ENCODE measurements around the gene SNCAIP.
"Not testable (repeated sequence)": the region's sequence is repeated elsewhere in the genome, so short reads cannot be mapped to it uniquely, and the experiment has no call there.

Gene SNCAIP

GRCh38 chr5:122362361-122362760 lies 50.3 kb downstream of the SNCAIP start:
- no peak for DNase-seq

- DNase-seq, result no peak
Measured at GRCh38 chr5:122363623-122364022, 51.6 kb downstream of the SNCAIP start.

GRCh38 chr5:122366501-122366900 lies 54.5 kb downstream of the SNCAIP start:
- DNase-seq, result no peak

- DNase-seq, result no peak
Measured at GRCh38 chr5:122367456-122367855, 55.4 kb downstream of the SNCAIP start.

GRCh38 chr5:122368510-122369251 lies 56.6 kb downstream of the SNCAIP start:
- no peak for DNase-seq

- DNase-seq, result no peak
Measured at GRCh38 chr5:122369253-122369815, 57.3 kb downstream of the SNCAIP start.

GRCh38 chr5:122371511-122372151 lies 59.6 kb downstream of the SNCAIP start:
- DNase-seq, result no peak

- no peak for DNase-seq
Measured at GRCh38 chr5:122374110-122374509, 62.1 kb downstream of the SNCAIP start.

- DNase-seq, result no peak
Measured at GRCh38 chr5:122375801-122376200, 63.8 kb downstream of the SNCAIP start.

GRCh38 chr5:122376250-122376649 lies 64.2 kb downstream of the SNCAIP start:
- DNase-seq, result no peak

- no peak for DNase-seq
Measured at GRCh38 chr5:122377026-122377425, 65.0 kb downstream of the SNCAIP start.

- not testable (repeated sequence) for DNase-seq
Measured at GRCh38 chr5:122382938-122383337, 70.9 kb downstream of the SNCAIP start.

GRCh38 chr5:122384739-122385235 lies 72.8 kb downstream of the SNCAIP start:
- DNase-seq, result no peak

- DNase-seq, result no peak
Measured at GRCh38 chr5:122385286-122385685, 73.2 kb downstream of the SNCAIP start.

GRCh38 chr5:122385808-122386207 lies 73.8 kb downstream of the SNCAIP start:
- no peak for DNase-seq

GRCh38 chr5:122390154-122390553 lies 78.1 kb downstream of the SNCAIP start:
- no peak for DNase-seq

- DNase-seq, result no peak
Measured at GRCh38 chr5:122390694-122391093, 78.7 kb downstream of the SNCAIP start.

GRCh38 chr5:122391621-122392020 lies 79.6 kb downstream of the SNCAIP start:
- DNase-seq, result no peak

- DNase-seq, result no peak
Measured at GRCh38 chr5:122392224-122392623, 80.2 kb downstream of the SNCAIP start.

- DNase-seq, result no peak
Measured at GRCh38 chr5:122392824-122393223, 80.8 kb downstream of the SNCAIP start.

GRCh38 chr5:122394284-122394930 lies 82.4 kb downstream of the SNCAIP start:
- no peak for DNase-seq

- DNase-seq, result no peak
Measured at GRCh38 chr5:122398016-122398415, 86.0 kb downstream of the SNCAIP start.

- no peak for DNase-seq
Measured at GRCh38 chr5:122400341-122400740, 88.3 kb downstream of the SNCAIP start.

- no peak for DNase-seq
Measured at GRCh38 chr5:122400938-122401337, 88.9 kb downstream of the SNCAIP start.
